K562 (cell line): Measurements from ENCODE around the gene USP24. TPM values are rescaled to one million over a fixed set of nuclear protein-coding genes. Genes with fewer than 3 reads are reported as not detected.

Experiments used
- ATAC-seq: fragments of 200-7000 bp; cut with Tn5 transposase; 3 replicates; pipeline ENCODE4 v1.9.1; 2020; ENCODE audit warnings: moderate library complexity
- BruUV-seq: library from RNA; stranded (reverse); fragments of 400-500 nt; replicated peaks from 2 replicates; lab custom pipeline; 2021; lab: Mats Ljungman, UMichigan
- CTCF ChIA-PET: fragments of 300-600 bp; formaldehyde crosslinking; extraction: SDS; loops from one replicate; lab custom pipeline; 2021; ENCODE audit warnings: low intra/inter-chr PET ratio; lab: Yijun Ruan, JAX
- POLR2A ChIA-PET: fragments of 300-600, 350-650 bp; sonication (Branson Sonifier 250); formaldehyde crosslinking; extraction: SDS; loops from one replicate; lab custom pipeline; 2021; ENCODE audit warnings: antibody characterized with exemption, inconsistent platforms; lab: Yijun Ruan, JAX
- DNase-seq, 4 experiments: peaks; one replicate each; pipeline versions ENCODE4 v3.0.0 to v3.0.0-alpha.2; 2011 to 2018; ENCODE audit warnings: low spot score in 3 of 4, mixed read lengths in 3 of 4; ENCODE audit errors: extremely low read depth in 1 of 4
- FAIRE-seq: peaks from 2 replicates; lab custom pipeline; 2011; peaks lifted over from hg19 to GRCh38; lab: Jason Lieb, UNC
- H2AFZ ChIP-seq: 2 replicates; pipeline ENCODE4 v1.6.0; 2011; ENCODE audit warnings: low read depth, low read length, control low read depth, inconsistent platforms
- H3K27ac ChIP-seq: fragments of 200-600 bp; 3 replicates; pipeline ENCODE4 v1.8.0; 2011; ENCODE audit warnings: low read depth, mild to moderate bottlenecking, control low read depth, inconsistent platforms, low read length, moderate library complexity, mixed read lengths; ENCODE audit errors: extremely low read depth
- H3K27me3 ChIP-seq, 2 experiments: fragments of 300-600 bp in 1 of 2; 2 replicates in 1 of 2; 3 replicates in 1 of 2; pipeline versions ENCODE4 v1.6.0 to v1.8.0; 2011; ENCODE audit warnings: inconsistent platforms in 2 of 2, low read length in 2 of 2, mild to moderate bottlenecking in 1 of 2, mixed read lengths in 1 of 2, moderate library complexity in 1 of 2; ENCODE audit not compliant: control insufficient read depth in 2 of 2, insufficient read depth in 2 of 2
- H3K36me3 ChIP-seq: fragments of 300-600 bp; 3 replicates; pipeline ENCODE4 v1.8.0; 2011; ENCODE audit warnings: mild to moderate bottlenecking, low read length, inconsistent platforms; ENCODE audit not compliant: control insufficient read depth, insufficient read depth
- H3K4me1 ChIP-seq, 2 experiments: fragments of 200-600 bp in 1 of 2; replicated peaks in 1 of 2; 2 replicates in 1 of 2; 3 replicates in 1 of 2; pipeline versions ENCODE4 v1.5.1 to v1.8.0; 2011; ENCODE audit warnings: inconsistent platforms in 2 of 2, low read length in 2 of 2, mild to moderate bottlenecking in 1 of 2, mixed read lengths in 1 of 2, moderate library complexity in 1 of 2; ENCODE audit not compliant: control insufficient read depth in 2 of 2, insufficient read depth in 2 of 2
- H3K4me2 ChIP-seq: 2 replicates; pipeline ENCODE4 v1.6.1; 2011; ENCODE audit warnings: low read length, control low read depth, inconsistent platforms, mixed read lengths; ENCODE audit not compliant: insufficient read depth
- H3K4me3 ChIP-seq: fragments of 200-600 bp; sonication (generic), shearing (Covaris generic); 2 replicates; pipeline ENCODE4 v1.5.1; 2016; ENCODE audit warnings: control low read depth, inconsistent platforms
- H3K79me2 ChIP-seq: fragments of 200-600 bp; 3 replicates; pipeline ENCODE4 v1.8.0; 2011; ENCODE audit warnings: low read length, inconsistent platforms; ENCODE audit not compliant: control insufficient read depth, insufficient read depth
- H3K9ac ChIP-seq, 2 experiments: 2 replicates each; pipeline versions ENCODE4 v1.6.0 to v1.6.1; 2011; ENCODE audit warnings: low read depth in 2 of 2, low read length in 2 of 2, control low read depth in 1 of 2, inconsistent platforms in 1 of 2, mild to moderate bottlenecking in 1 of 2, mixed read lengths in 1 of 2; ENCODE audit not compliant: insufficient read depth in 1 of 2
- H3K9me1 ChIP-seq: one replicate; pipeline ENCODE4 v1.6.0; 2011; ENCODE audit warnings: inconsistent platforms, mild to moderate bottlenecking, low read length, moderate library complexity; ENCODE audit not compliant: control insufficient read depth, insufficient read depth
- H3K9me3 ChIP-seq: replicated peaks from 2 replicates; pipeline ENCODE4 v1.5.1; 2011; ENCODE audit warnings: low read depth, low read length, inconsistent platforms; ENCODE audit not compliant: control insufficient read depth, insufficient read depth
- H4K20me1 ChIP-seq: replicated peaks from 2 replicates; pipeline ENCODE4 v1.6.1; 2011; ENCODE audit warnings: low read length, inconsistent platforms, mixed read lengths; ENCODE audit not compliant: control insufficient read depth, insufficient read depth
- HMG20A ChIP-seq: fragments of 450-650 bp; formaldehyde crosslinking; conservative IDR thresholded peaks from 2 replicates; pipeline ENCODE4 v1.4.0; 2020; ENCODE audit warnings: mild to moderate bottlenecking, mixed read lengths
- HNRNPL ChIP-seq: fragments of 200-400 bp; formaldehyde crosslinking; IDR thresholded peaks from 2 replicates; pipeline ENCODE4 v1.6.1; 2017; ENCODE audit warnings: low read depth, mild to moderate bottlenecking, low read length
- NFIC ChIP-seq: fragments of 450-650 bp; IDR thresholded peaks from 2 replicates; pipeline ENCODE4 v1.6.1; 2017; ENCODE audit warnings: mild to moderate bottlenecking, inconsistent platforms
- TCF15 ChIP-seq: fragments of 250-450 bp; sonication (Bioruptor Pico); IDR thresholded peaks from 2 replicates; pipeline ENCODE4 v1.8.0; 2022; ENCODE audit warnings: moderate library complexity, mild to moderate bottlenecking, inconsistent platforms
- ZHX1 ChIP-seq: fragments of 150-350 bp; conservative IDR thresholded peaks from 2 replicates; pipeline ENCODE4 v1.6.1; 2014; ENCODE audit warnings: low read length
- ZNF143 ChIP-seq: sonication (generic); formaldehyde crosslinking; IDR thresholded peaks from 2 replicates; pipeline ENCODE4 v1.9.0; 2022; ENCODE audit warnings: mild to moderate bottlenecking, missing genetic modification reagents
- ZNF717 ChIP-seq: fragments of 250-450 bp; sonication (Bioruptor Pico); IDR thresholded peaks from 2 replicates; pipeline ENCODE4 v1.5.0; 2021
- WGBS: fragments of 100-300 bp; shearing (Covaris generic); methylation state at CpG from one replicate; pipeline ENCODE4 v1.1.6; 2016; ENCODE audit warnings: low coverage, mixed read lengths; ENCODE audit not compliant: insufficient coverage; ENCODE audit errors: missing lambda C conversion rate; 5-methylcytosine and 5-hydroxymethylcytosine counted together
- in situ Hi-C: fragments of 300-500 bp; cut with MboI; formaldehyde crosslinking; loops from 4 replicates; pipeline ENCODE4 v1.15.0; 2018; ENCODE audit warnings: inconsistent platforms, mixed read lengths
- intact Hi-C: fragments of 100-400 bp; cut with micrococcal nuclease; formaldehyde crosslinking; loops from 2 replicates; pipeline ENCODE4 v1.14.2; 2022
- polyA plus RNA-seq, 8 experiments: library from polyadenylated mRNA; depleted of rRNA in 4 of 8; stranded (reverse) in 5 of 8; unstranded in 3 of 8; fragments of >200 nt; fragmentation: Nextera tagmentation in 2 of 8; fragmentation: Illumina TruSeq in 1 of 8; extraction: Ambion mirVana in 2 of 8; extraction: Trizol in 1 of 8; gene quantifications; 2 replicates each; pipeline versions ENCODE4 v1.2.1 to v1.2.3, GENCODE V29; 2011 to 2014; ENCODE audit warnings: inconsistent platforms in 1 of 8, missing spikeins in 1 of 8
- total RNA-seq, 7 experiments: library from RNA; depleted of rRNA in 6 of 7; stranded (reverse); fragments of >200 nt in 6 of 7; fragmentation: Illumina TruSeq in 2 of 7; extraction: Trizol in 2 of 7; gene quantifications; 2 replicates each; pipeline versions ENCODE4 v1.2.1 to v1.2.3, GENCODE V29; 2011 to 2021; ENCODE audit warnings: low replicate concordance in 1 of 7

The USP24 gene
- total and polyA plus RNA-seq, 9 of the 15 experiments (the other 6 are each of a cell fraction or from before 2014, with no cell fraction given) = 7.7 to 62.6 (median 36.8) TPM

- no peak overlapping the region for H3K9ac ChIP-seq
- H2AFZ ChIP-seq = no peak overlapping the region
- no peaks in the 10 kb centered on the region for H3K27me3 ChIP-seq
- intact Hi-C loops (loop anchor here (2.0 kb wide), 1 partner anchor 68 kb away; the partner anchor contains the start of gene USP24), in situ Hi-C loops (loop anchor here (25.0 kb wide), 1 partner anchor 1441 kb away; the partner anchor contains the start of gene PLPP3)
- peaks cover 0 to 3% of the 10 kb centered on the region in 2 experiments; a peak in 1 of 5 replicates for H3K4me1 ChIP-seq
- peak; percentile 25 to 84 (median 44) for DNase-seq
- CTCF ChIA-PET = interaction anchor here (0.6 kb wide), 1 partner anchor 1329 kb away, joined by 3 read pairs; no protein-coding TSS in a partner anchor
- no TSS peak for BruUV-seq
- no peaks in the 10 kb centered on the region for H3K79me2 ChIP-seq
- no peak overlapping the region for H3K27ac ChIP-seq
- no peak overlapping the region for H3K4me2 ChIP-seq
- H3K9me1 ChIP-seq = no peaks in the 10 kb centered on the region
- H3K36me3 ChIP-seq = peaks cover 84% of the 10 kb centered on the region
- TF ChIP-seq NFIC = peak; percentile 92
- no peak for TF ChIP-seq HMG20A
- TF ChIP-seq ZNF143 (CRISPR knock-in tag) = no peak
- TF ChIP-seq ZHX1 = no peak
- no peak for TF ChIP-seq HNRNPL
- TF ChIP-seq ZNF717 (CRISPR knock-in tag) = no peak
- TF ChIP-seq TCF15 (CRISPR knock-in tag) = no peak
- TF ChIP-seq, all 486 proteins: peak for 1
- POLR2A ChIA-PET = interaction anchor here (0.5 to 1.2 kb wide), 5 partner anchors 11 to 141 kb away, joined by 3 to 5 read pairs (median 3); no protein-coding TSS in a partner anchor
- Histone ChIP-seq H3K4me3 (no peak overlapping the region), H3K9me3 (no peaks in the 10 kb centered on the region), H4K20me1 (no peaks in the 10 kb centered on the region)
- peak; percentile 57 for ATAC-seq
- peak; percentile 78 for FAIRE-seq
- WGBS = 9% methylated on average over 2 of the region's 2 CpGs
These were observed 68.4 kb downstream of the USP24 start for GRCh38 chr1:55146781-55147180.
